HL-60 (cell line): ENCODE measurements around the gene OR3A2.

Source experiments
- POLR2AphosphoS5 ChIP-seq: IDR thresholded peaks from 2 replicates; pipeline ENCODE4 v1.6.1; 2012; ENCODE audit warnings: low read depth
- TF ChIP-seq, protein P1 (sequence below): IDR thresholded peaks from 2 replicates; pipeline ENCODE4 v1.6.1; 2012; ENCODE audit warnings: low read depth; ENCODE audit not compliant: insufficient replicate concordance

DNA sequence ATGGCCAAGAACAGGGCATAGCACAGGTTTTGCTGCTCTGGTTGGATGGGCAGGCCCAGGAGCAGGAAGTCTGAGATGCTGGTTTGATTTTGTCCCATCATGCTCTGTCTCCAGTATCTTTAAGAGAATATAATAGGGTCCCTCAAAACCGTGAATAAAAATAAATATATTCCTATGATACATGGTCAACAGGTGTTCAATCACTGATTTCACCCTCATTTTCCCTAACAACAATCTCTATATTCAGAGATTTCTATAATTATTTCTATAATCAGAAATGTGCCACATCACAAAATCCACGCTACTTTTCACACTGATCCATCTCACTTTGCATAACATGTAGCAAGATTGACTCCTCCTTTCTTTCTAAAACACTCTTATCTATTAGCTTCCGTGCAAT is 47.6 kb upstream of the OR3A2 start, which contains the start of gene OR1E2:
- no peak for TF ChIP-seq POLR2AphosphoS5
- TF ChIP-seq, protein P1, sequence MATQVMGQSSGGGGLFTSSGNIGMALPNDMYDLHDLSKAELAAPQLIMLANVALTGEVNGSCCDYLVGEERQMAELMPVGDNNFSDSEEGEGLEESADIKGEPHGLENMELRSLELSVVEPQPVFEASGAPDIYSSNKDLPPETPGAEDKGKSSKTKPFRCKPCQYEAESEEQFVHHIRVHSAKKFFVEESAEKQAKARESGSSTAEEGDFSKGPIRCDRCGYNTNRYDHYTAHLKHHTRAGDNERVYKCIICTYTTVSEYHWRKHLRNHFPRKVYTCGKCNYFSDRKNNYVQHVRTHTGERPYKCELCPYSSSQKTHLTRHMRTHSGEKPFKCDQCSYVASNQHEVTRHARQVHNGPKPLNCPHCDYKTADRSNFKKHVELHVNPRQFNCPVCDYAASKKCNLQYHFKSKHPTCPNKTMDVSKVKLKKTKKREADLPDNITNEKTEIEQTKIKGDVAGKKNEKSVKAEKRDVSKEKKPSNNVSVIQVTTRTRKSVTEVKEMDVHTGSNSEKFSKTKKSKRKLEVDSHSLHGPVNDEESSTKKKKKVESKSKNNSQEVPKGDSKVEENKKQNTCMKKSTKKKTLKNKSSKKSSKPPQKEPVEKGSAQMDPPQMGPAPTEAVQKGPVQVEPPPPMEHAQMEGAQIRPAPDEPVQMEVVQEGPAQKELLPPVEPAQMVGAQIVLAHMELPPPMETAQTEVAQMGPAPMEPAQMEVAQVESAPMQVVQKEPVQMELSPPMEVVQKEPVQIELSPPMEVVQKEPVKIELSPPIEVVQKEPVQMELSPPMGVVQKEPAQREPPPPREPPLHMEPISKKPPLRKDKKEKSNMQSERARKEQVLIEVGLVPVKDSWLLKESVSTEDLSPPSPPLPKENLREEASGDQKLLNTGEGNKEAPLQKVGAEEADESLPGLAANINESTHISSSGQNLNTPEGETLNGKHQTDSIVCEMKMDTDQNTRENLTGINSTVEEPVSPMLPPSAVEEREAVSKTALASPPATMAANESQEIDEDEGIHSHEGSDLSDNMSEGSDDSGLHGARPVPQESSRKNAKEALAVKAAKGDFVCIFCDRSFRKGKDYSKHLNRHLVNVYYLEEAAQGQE: no peak
